HEK293 (cell line): ENCODE data around the gene HOTAIR.

Source experiments
- CTCF ChIA-PET: fragments of 350-600 bp; formaldehyde crosslinking; extraction: SDS; loops from one replicate; lab custom pipeline; 2021; ENCODE audit warnings: antibody characterized with exemption; lab: Yijun Ruan, JAX
- POLR2A ChIA-PET: fragments of 300-600 bp; formaldehyde crosslinking; extraction: SDS; loops from one replicate; lab custom pipeline; 2020; ENCODE audit warnings: antibody characterized with exemption, inconsistent platforms; lab: Yijun Ruan, JAX
- H3K27ac ChIP-seq: fragments of 200-500 bp; sonication (Bioruptor generic); 2 replicates; pipeline ENCODE4 v1.5.1; 2014; ENCODE audit warnings: low read depth, low read length, control low read depth, inconsistent platforms; ENCODE audit errors: extremely low read depth
- H3K36me3 ChIP-seq, 2 experiments: fragments of 200-500 bp in 1 of 2; sonication (Bioruptor generic) in 1 of 2; 1 replicate in 1 of 2; 2 replicates in 1 of 2; pipeline ENCODE4 v1.5.1; 2014 to 2017; ENCODE audit warnings: inconsistent platforms in 2 of 2, low read length in 2 of 2; ENCODE audit not compliant: control insufficient read depth in 2 of 2, insufficient read depth in 1 of 2
- H3K4me1 ChIP-seq: fragments of 200-500 bp; sonication (Bioruptor generic); 2 replicates; pipeline ENCODE4 v1.5.1; 2014; ENCODE audit warnings: mild to moderate bottlenecking, low read length, inconsistent platforms; ENCODE audit not compliant: control insufficient read depth, insufficient read depth
- H3K4me3 ChIP-seq: 2 replicates; pipeline ENCODE4 v1.5.1; 2011; ENCODE audit warnings: low read depth, mild to moderate bottlenecking, control low read depth, low read length, moderate library complexity
- H3K9me3 ChIP-seq: fragments of 200-500 bp; sonication (Bioruptor generic); 2 replicates; pipeline ENCODE4 v1.5.1; 2014; ENCODE audit warnings: low read depth, low read length, inconsistent platforms; ENCODE audit not compliant: control insufficient read depth, insufficient read depth
- GLI2 ChIP-seq: fragments of 450-650 bp; formaldehyde crosslinking; IDR thresholded peaks from 2 replicates; pipeline ENCODE4; 2017; ENCODE audit warnings: missing biosample characterization, missing genetic modification characterization, low read depth, borderline replicate concordance
- IKZF3 ChIP-seq: fragments of 450-650 bp; IDR thresholded peaks from 2 replicates; pipeline ENCODE4 v1.5.0; 2018; ENCODE audit warnings: missing biosample characterization, mild to moderate bottlenecking, missing genetic modification characterization, moderate library complexity
- MYNN ChIP-seq: fragments of 450-650 bp; formaldehyde crosslinking; IDR thresholded peaks from 2 replicates; pipeline ENCODE4 v1.5.1; 2016; ENCODE audit warnings: missing biosample characterization, missing genetic modification characterization, borderline replicate concordance
- PRDM1 ChIP-seq: fragments of 450-650 bp; formaldehyde crosslinking; IDR thresholded peaks from 2 replicates; pipeline ENCODE4; 2016; ENCODE audit warnings: missing biosample characterization, missing genetic modification characterization
- ZBTB11 ChIP-seq: fragments of 450-650 bp; formaldehyde crosslinking; conservative IDR thresholded peaks from 2 replicates; pipeline ENCODE4 v1.5.1; 2016; ENCODE audit warnings: low read depth, missing biosample characterization, missing genetic modification characterization
- ZBTB17 ChIP-seq: fragments of 450-650 bp; formaldehyde crosslinking; IDR thresholded peaks from 2 replicates; pipeline ENCODE4 v1.5.1; 2016; ENCODE audit warnings: missing biosample characterization, missing genetic modification characterization
- ZNF114 ChIP-seq: fragments of 450-650 bp; formaldehyde crosslinking; IDR thresholded peaks from 2 replicates; pipeline ENCODE4 v1.5.0; 2017; ENCODE audit warnings: missing biosample characterization, missing genetic modification characterization
- ZNF133 ChIP-seq: fragments of 450-650 bp; formaldehyde crosslinking; IDR thresholded peaks from 2 replicates; pipeline ENCODE4 v1.5.1; 2016; ENCODE audit warnings: missing biosample characterization, missing genetic modification characterization
- ZNF157 ChIP-seq: fragments of 450-650 bp; formaldehyde crosslinking; IDR thresholded peaks from 2 replicates; pipeline ENCODE4 v1.5.1; 2016; ENCODE audit warnings: missing biosample characterization, missing genetic modification characterization
- ZNF184 ChIP-seq: fragments of 450-650 bp; IDR thresholded peaks from 2 replicates; pipeline ENCODE4 v1.5.1; 2018; ENCODE audit warnings: missing biosample characterization, mild to moderate bottlenecking, missing genetic modification characterization
- ZNF335 ChIP-seq: fragments of 450-650 bp; formaldehyde crosslinking; conservative IDR thresholded peaks from 2 replicates; pipeline ENCODE4 v1.5.1; 2016; ENCODE audit warnings: missing biosample characterization, missing genetic modification characterization
- ZNF501 ChIP-seq: fragments of 450-650 bp; formaldehyde crosslinking; IDR thresholded peaks from 2 replicates; pipeline ENCODE4 v1.5.1; 2016; ENCODE audit warnings: missing biosample characterization, missing genetic modification characterization
- ZNF548 ChIP-seq: fragments of 450-650 bp; formaldehyde crosslinking; IDR thresholded peaks from 2 replicates; pipeline ENCODE4 v1.5.1; 2016; ENCODE audit warnings: missing biosample characterization, missing genetic modification characterization
- ZNF555 ChIP-seq: fragments of 450-650 bp; formaldehyde crosslinking; conservative IDR thresholded peaks from 2 replicates; pipeline ENCODE4 v1.5.1; 2017; ENCODE audit warnings: missing biosample characterization, mild to moderate bottlenecking, missing genetic modification characterization, inconsistent platforms
- ZNF660 ChIP-seq: fragments of 450-650 bp; IDR thresholded peaks from 2 replicates; pipeline ENCODE4 v1.5.1; 2018; ENCODE audit warnings: missing biosample characterization, mild to moderate bottlenecking, missing genetic modification characterization
- ZNF830 ChIP-seq: fragments of 450-650 bp; IDR thresholded peaks from 2 replicates; pipeline ENCODE4 v1.5.0; 2018; ENCODE audit warnings: missing biosample characterization, missing genetic modification characterization, low read depth, mild to moderate bottlenecking, moderate library complexity
- ZSCAN23 ChIP-seq: fragments of 450-650 bp; formaldehyde crosslinking; IDR thresholded peaks from 2 replicates; pipeline ENCODE4 v1.5.1; 2016; ENCODE audit warnings: missing biosample characterization, missing genetic modification characterization
- ZSCAN30 ChIP-seq: fragments of 450-650 bp; IDR thresholded peaks from 2 replicates; pipeline ENCODE4 v1.5.1; 2018; ENCODE audit warnings: missing biosample characterization, mild to moderate bottlenecking, missing genetic modification characterization, moderate library complexity
- TF ChIP-seq, protein P1 (sequence below): fragments of 450-650 bp; formaldehyde crosslinking; optimal IDR thresholded peaks from 2 replicates; pipeline ENCODE3; 2016; ENCODE audit warnings: missing biosample characterization, mild to moderate bottlenecking, missing genetic modification characterization

HOTAIR gene

DNA sequence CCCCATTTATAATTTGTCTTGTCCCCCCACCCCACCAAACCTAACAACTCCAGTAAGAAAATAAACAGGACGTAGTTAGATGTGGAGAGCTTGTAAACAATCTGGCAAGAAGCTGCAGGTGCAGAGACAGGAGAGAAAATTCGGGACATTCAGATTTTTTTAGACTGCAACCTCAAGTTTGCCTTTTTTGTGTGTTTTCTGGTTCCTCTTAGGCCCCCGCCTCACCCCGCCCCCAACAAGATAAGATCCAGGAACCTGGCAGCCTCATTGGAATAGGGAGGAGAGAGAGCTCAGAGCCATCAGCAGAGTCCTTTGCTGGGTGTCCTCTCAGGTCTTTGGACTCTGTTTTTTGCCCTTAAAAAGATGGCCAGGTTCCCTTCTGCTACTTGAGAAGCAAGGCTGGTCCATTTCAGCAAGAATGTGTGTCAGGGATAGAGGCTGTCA lies 13.1 kb upstream of the HOTAIR start:
- Histone ChIP-seq H3K36me3 (no peaks in the 10 kb centered on the region), H3K4me1 (peaks cover 38% of the 10 kb centered on the region), H3K4me3 (no peak overlapping the region), H3K9me3 (no peaks in the 10 kb centered on the region), H3K27ac (no peak overlapping the region; the same call in 1 of the 2 replicates)
- TF ChIP-seq MYNN (tag by site-specific recombination) (no peak), ZNF830 (tag by site-specific recombination) (no peak), ZBTB11 (tag by site-specific recombination) (no peak), ZNF157 (tag by site-specific recombination) (no peak), ZNF133 (no peak), ZNF335 (tag by site-specific recombination) (0 out of 2 replicates have a peak, but pooled peaks have one; percentile 20), ZSCAN30 (tag by site-specific recombination) (no peak), GLI2 (no peak), ZNF548 (no peak), ZBTB17 (peak; percentile 24; the same call in 1 of the 2 replicates)
- ChIA-PET CTCF (interaction anchor here (0.5 to 5.8 kb wide), 28 partner anchors 11 to 404 kb away, joined by 3 to 88 read pairs (median 5); partner anchors contain the start of genes HOXC13, HOXC5, HOXC8 and HOXC9), POLR2A (interaction anchor here (1.0 to 2.2 kb wide), 5 partner anchors 9 to 49 kb away, joined by 3 to 14 read pairs (median 3); partner anchors contain the start of genes HOXC13 and HOXC9)

DNA sequence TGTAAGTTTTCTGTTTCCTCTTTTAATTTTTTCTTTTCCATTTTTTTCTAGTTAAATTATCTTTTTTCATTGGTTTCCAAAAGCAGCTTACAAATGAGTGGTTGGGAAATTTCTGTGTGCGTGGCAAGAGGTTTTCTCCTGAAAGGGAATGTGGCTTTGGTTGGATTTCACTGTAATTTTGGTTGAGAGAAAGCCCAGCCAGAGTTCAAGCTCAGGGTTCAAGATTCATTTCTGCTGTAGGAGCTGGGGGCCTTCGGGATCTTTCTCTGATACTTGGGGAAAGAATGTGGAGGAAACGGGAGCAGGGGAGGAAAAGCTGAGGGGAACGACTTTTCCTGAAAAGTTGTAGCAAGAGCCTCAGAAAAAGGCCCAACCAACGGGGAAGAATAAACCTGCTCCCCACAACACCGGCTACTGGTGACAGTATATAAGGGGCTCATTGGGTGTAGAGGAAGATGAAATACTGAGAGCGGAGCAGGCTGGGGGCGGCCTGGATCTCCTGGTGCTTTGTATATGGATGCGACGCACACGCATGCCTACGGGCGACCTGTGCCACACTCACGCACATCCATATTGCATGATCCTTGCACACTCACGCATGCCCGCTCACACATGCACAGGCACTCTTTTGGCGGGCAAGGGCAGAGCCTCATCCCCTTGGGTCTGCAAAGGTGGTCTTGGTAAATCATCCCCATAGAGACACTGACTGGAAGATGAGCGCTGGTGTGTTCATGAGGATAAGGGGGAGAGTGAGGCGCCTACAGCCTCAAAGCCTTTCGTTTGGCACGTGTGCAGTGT lies 12.1 kb upstream of the HOTAIR start:
- POLR2A ChIA-PET = interaction anchor here (1.0 to 2.5 kb wide), 5 partner anchors 9 to 14 kb away, joined by 3 to 16 read pairs (median 4); partner anchors contain the start of gene HOXC9
- Histone ChIP-seq H3K4me1 (peaks cover 38% of the 10 kb centered on the region), H3K36me3 (no peaks in the 10 kb centered on the region), H3K27ac (peak overlapping the region; percentile 90), H3K4me3 (peak overlapping the region; percentile 31; the same call in 1 of the 2 replicates), H3K9me3 (no peaks in the 10 kb centered on the region)
- no peak for TF ChIP-seq ZSCAN23 (tag by site-specific recombination)
- TF ChIP-seq PRDM1 (tag by site-specific recombination) = peak; percentile 93
- no peak for TF ChIP-seq ZNF114 (tag by site-specific recombination)
- CTCF ChIA-PET = interaction anchor here (0.6 to 5.8 kb wide), 19 partner anchors 12 to 586 kb away, joined by 3 to 88 read pairs (median 7); partner anchors contain the start of genes HOXC5, HOXC8, HOXC9 and SMUG1

- POLR2A ChIA-PET = interaction anchor here (1.2 to 2.5 kb wide), 3 partner anchors 9 to 48 kb away, joined by 4 to 16 read pairs (median 6); partner anchors contain the start of genes HOXC13 and HOXC9
- no peaks in the 10 kb centered on the region for H3K9me3 ChIP-seq
- H3K36me3 ChIP-seq = no peaks in the 10 kb centered on the region
- peaks cover 35% of the 10 kb centered on the region for H3K4me1 ChIP-seq
- peak overlapping the region; percentile 90 for H3K27ac ChIP-seq
- CTCF ChIA-PET = interaction anchor here (0.7 to 5.8 kb wide), 19 partner anchors 12 to 587 kb away, joined by 3 to 88 read pairs (median 10); partner anchors contain the start of genes HOXC8, HOXC9 and SMUG1
- peak overlapping the region; percentile 31 for H3K4me3 ChIP-seq
- TF ChIP-seq ZNF501 (peak; percentile 32; the same call in 1 of the 2 replicates), ZBTB11 (tag by site-specific recombination) (no peak), IKZF3 (tag by site-specific recombination) (peak; percentile 20; the same call in 1 of the 2 replicates), ZNF660 (tag by site-specific recombination) (no peak), ZNF555 (tag by site-specific recombination) (no peak), ZNF184 (no peak), ZNF335 (tag by site-specific recombination) (peak; percentile 45)
- TF ChIP-seq, protein P1, sequence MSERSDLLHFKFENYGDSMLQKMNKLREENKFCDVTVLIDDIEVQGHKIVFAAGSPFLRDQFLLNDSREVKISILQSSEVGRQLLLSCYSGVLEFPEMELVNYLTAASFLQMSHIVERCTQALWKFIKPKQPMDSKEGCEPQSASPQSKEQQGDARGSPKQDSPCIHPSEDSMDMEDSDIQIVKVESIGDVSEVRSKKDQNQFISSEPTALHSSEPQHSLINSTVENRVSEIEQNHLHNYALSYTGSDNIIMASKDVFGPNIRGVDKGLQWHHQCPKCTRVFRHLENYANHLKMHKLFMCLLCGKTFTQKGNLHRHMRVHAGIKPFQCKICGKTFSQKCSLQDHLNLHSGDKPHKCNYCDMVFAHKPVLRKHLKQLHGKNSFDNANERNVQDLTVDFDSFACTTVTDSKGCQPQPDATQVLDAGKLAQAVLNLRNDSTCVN (tag by site-specific recombination) = peak; percentile 56
Measured at GRCh38 chr12:53985994-53986685, 11.4 kb upstream of the HOTAIR start.
